BE2C (cell line): ENCODE measurements around the gene COX4I1.

Experiments used
- DNase-seq: peaks from one replicate; pipeline ENCODE4 v3.0.0-alpha.2; 2020
- H3K27me3 ChIP-seq: fragments of 250-450 bp; sonication (Bioruptor Pico); 2 replicates; pipeline ENCODE4 v1.5.1; 2020; ENCODE audit warnings: mild to moderate bottlenecking
- H3K36me3 ChIP-seq: fragments of 250-450 bp; sonication (Bioruptor Pico); 2 replicates; pipeline ENCODE4 v1.5.1; 2020; ENCODE audit warnings: mild to moderate bottlenecking
- H3K4me1 ChIP-seq: fragments of 250-450 bp; sonication (Bioruptor Pico); 2 replicates; pipeline ENCODE4 v1.5.1; 2020
- H3K4me3 ChIP-seq: 2 replicates; pipeline ENCODE4 v1.5.1; 2011; ENCODE audit warnings: low read depth, low read length
- H3K9me3 ChIP-seq: fragments of 250-450 bp; sonication (Bioruptor Pico); 2 replicates; pipeline ENCODE4 v1.5.1; 2020
- TF ChIP-seq, protein P1 (sequence below): IDR thresholded peaks from 2 replicates; pipeline ENCODE4 v1.5.1; 2012; ENCODE audit warnings: mild to moderate bottlenecking, low read depth, low read length

Gene COX4I1

DNA sequence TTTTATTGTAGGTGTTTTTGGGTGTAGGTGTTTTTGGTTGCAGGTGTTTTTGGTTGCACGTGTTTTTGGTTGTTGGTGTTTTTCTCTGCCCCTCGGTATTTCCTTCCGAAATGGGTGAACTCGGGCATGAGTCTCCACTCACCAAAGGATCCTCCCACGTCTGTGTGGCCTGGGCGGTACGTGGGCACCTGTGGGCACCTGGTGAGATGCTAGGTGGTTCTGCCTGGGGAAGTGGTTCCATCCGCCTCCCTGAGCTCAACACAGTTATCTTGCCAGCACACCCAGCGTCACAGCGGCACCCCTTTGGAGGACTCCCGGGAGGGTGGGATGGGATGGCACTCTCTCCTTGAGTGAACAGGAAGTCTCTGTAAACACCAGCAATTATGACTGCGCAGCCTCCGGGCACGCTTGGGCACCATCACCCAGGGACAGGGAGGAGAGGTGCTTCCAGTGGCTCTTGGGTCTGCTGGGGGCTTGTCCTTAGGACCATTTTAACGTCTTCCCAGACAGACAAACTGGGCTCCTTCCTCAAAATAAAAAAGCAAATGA is 29.8 kb downstream of the COX4I1 start:
- Histone ChIP-seq H3K4me1 (no peaks in the 10 kb centered on the region), H3K27me3 (peaks cover 54% of the 10 kb centered on the region), H3K9me3 (0 out of 2 replicates have a peak, but pooled peaks cover 2% of the 10 kb centered on the region), H3K36me3 (no peaks in the 10 kb centered on the region), H3K4me3 (no peak overlapping the region)
- DNase-seq: no peak
- TF ChIP-seq, protein P1, sequence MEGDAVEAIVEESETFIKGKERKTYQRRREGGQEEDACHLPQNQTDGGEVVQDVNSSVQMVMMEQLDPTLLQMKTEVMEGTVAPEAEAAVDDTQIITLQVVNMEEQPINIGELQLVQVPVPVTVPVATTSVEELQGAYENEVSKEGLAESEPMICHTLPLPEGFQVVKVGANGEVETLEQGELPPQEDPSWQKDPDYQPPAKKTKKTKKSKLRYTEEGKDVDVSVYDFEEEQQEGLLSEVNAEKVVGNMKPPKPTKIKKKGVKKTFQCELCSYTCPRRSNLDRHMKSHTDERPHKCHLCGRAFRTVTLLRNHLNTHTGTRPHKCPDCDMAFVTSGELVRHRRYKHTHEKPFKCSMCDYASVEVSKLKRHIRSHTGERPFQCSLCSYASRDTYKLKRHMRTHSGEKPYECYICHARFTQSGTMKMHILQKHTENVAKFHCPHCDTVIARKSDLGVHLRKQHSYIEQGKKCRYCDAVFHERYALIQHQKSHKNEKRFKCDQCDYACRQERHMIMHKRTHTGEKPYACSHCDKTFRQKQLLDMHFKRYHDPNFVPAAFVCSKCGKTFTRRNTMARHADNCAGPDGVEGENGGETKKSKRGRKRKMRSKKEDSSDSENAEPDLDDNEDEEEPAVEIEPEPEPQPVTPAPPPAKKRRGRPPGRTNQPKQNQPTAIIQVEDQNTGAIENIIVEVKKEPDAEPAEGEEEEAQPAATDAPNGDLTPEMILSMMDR: no peak

DNA sequence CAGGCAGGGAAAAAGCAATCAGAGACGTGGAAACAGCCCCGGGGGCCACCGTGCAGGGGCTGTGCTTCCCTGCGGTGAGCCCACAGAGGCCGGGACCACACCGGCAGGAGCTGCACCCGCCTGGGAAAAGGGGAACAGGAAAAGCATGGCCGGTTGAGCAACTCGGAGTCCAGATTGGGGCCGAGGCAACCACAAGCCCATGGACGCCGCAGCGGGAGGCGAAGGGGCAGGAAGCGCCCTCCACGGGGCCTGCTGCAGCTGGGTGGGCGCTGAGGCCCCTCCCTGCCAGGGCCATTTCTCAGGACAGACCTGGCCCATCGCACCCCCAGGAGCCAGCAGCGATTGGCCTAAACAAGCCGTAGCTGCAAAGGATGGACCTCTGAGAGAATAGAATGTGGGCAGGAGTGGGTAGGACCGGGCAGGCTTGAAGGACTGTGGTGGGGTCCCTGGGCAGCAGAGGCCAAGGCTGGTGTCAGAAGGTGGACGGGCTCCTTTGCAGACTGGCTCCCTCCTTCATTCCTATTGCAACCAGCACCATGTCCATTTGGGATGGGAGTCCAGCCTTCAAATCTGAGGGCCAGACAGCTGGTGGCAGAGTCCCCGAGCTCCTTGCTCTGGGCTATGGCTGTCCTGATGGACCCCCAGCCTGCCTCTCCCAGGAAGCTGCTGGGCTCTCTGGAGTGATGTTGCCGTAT is 30.4 kb downstream of the COX4I1 start:
- TF ChIP-seq, protein P1: no peak
- H3K27me3 ChIP-seq: peaks cover 53% of the 10 kb centered on the region
- H3K4me1 ChIP-seq: no peaks in the 10 kb centered on the region
- 0 out of 2 replicates have a peak, but pooled peaks cover 2% of the 10 kb centered on the region for H3K9me3 ChIP-seq
- no peak for DNase-seq
- H3K36me3 ChIP-seq: no peaks in the 10 kb centered on the region
- H3K4me3 ChIP-seq: no peak overlapping the region

DNA sequence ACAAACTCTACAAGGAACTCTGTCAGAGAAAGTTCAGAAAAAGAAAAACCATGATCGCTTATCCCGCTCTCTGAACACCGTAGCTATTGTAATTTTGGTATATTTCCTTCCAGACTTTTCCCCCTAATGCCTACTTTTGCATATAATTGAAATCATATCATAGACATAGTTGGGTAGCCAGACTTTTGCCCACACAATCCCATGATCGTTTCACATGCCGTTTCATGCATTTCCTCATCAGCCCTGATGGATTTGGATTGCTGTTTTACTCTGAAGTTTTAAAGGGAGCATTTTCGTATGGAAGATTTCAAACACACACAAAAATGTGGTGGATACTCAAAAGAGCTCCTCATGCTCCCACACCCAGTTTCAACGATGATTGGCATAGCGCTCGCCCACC is 31.3 kb downstream of the COX4I1 start:
- H3K27me3 ChIP-seq: peaks cover 54% of the 10 kb centered on the region
- TF ChIP-seq, protein P1: no peak
- 0 out of 2 replicates have a peak, but pooled peaks cover 2% of the 10 kb centered on the region for H3K9me3 ChIP-seq
- no peaks in the 10 kb centered on the region for H3K4me1 ChIP-seq
- no peak for DNase-seq
- no peaks in the 10 kb centered on the region for H3K36me3 ChIP-seq
- H3K4me3 ChIP-seq: no peak overlapping the region

DNA sequence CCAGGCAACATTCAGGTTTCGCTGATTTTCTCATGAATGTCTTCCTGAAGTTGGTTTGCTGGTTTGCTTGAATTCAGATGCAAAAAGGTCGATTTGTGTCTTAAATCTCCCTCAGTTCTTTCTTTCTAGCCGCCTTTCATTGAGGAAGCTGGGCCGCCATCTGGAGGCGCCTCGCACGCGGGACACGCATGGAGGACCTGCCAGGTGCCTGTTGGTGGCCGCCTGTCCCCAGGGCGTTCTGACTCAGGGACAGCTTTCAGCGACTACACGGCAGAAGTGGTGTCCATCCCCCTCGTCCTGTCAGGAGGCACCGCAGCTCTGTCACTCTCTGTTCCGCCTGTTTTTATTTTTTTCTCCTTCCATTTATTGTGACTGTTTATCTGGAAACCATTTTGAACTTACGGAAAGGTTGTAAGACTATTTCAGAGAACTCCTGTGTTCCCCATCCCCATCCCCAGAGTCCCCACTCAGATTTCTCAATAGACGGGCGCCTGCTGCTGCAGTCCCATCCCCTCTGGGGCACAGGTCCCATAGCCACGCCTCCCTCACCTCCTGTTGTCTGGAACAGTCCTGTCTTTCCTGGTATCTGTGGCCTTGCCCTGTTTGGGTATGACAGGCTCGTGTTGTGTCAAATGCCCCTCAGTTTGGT is 33.2 kb downstream of the COX4I1 start:
- TF ChIP-seq, protein P1: no peak
- no peak overlapping the region for H3K4me3 ChIP-seq
- peaks cover 2% of the 10 kb centered on the region; the same call in 1 of the 2 replicates for H3K9me3 ChIP-seq
- H3K27me3 ChIP-seq: peaks cover 54% of the 10 kb centered on the region
- DNase-seq: no peak
- H3K36me3 ChIP-seq: no peaks in the 10 kb centered on the region
- no peaks in the 10 kb centered on the region for H3K4me1 ChIP-seq

DNA sequence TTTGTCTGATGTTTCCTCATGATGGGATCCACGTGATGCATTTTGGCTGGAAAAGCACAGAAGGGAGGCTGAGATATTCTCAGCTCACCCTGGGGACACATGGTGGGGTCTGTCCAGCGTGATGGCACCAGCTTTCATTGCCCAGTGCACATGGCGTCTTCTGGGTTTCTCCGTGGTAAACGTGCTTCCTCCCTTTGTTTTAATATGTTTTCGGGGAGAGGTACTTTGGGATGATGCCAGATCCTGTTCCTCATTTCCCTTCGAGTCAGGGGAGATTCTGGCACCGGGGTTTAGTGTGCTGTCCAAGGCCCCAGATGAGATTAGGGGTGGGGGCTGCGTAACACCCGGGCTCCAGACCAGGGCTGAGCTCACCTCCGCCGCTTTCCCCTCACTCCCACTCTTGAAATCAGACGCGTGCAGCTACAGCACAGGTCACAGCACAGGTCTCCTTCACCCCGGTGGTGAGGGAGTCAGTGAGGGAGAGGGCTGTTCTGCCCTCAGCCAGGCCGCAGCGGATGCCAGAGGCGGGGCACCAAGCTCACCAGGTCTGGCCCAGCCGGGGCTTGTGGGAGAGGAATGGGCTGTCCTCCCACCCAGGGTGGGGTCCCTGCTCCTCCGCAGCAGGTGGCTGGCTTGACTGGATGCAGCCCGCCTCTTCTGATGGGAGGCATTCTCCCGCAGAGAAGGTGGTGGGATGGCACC is 33.9 kb downstream of the COX4I1 start:
- no peak for DNase-seq
- peaks cover 54% of the 10 kb centered on the region for H3K27me3 ChIP-seq
- H3K9me3 ChIP-seq: peaks cover 2% of the 10 kb centered on the region; the same call in 1 of the 2 replicates
- TF ChIP-seq, protein P1: no peak
- H3K36me3 ChIP-seq: no peaks in the 10 kb centered on the region
- no peaks in the 10 kb centered on the region for H3K4me1 ChIP-seq
- no peak overlapping the region for H3K4me3 ChIP-seq
